NCI-H82 treated with DMSO at 0.1 percent for 48 hours (cell line): ENCODE results near the gene NFATC2.

ENCODE experiments used
- DNase-seq: peaks from one replicate; lab custom pipeline; 2025; ENCODE audit not compliant: unreplicated experiment; lab: John Stamatoyannopoulos, UW

The NFATC2 gene

GRCh38 chr20:51497542-51498467 is 44.7 kb downstream of the NFATC2 start:
- no peak for DNase-seq

GRCh38 chr20:51496964-51497363 is 45.6 kb downstream of the NFATC2 start:
- DNase-seq = no peak

- DNase-seq = no peak
These were observed 46.5 kb downstream of the NFATC2 start for GRCh38 chr20:51495921-51496545.

- DNase-seq = no peak
These were observed 47.2 kb downstream of the NFATC2 start for GRCh38 chr20:51495291-51495690.

GRCh38 chr20:51494241-51495110 is 48.0 kb downstream of the NFATC2 start:
- DNase-seq = no peak

- no peak for DNase-seq
These were observed 49.1 kb downstream of the NFATC2 start for GRCh38 chr20:51493346-51493791.

GRCh38 chr20:51492167-51493092 is 50.1 kb downstream of the NFATC2 start:
- no peak for DNase-seq

- no peak for DNase-seq
These were observed 51.1 kb downstream of the NFATC2 start for GRCh38 chr20:51491393-51491792.

- DNase-seq = no peak
These were observed 51.9 kb downstream of the NFATC2 start for GRCh38 chr20:51490635-51491034.

- DNase-seq = no peak
These were observed 52.9 kb downstream of the NFATC2 start for GRCh38 chr20:51489611-51490010.

GRCh38 chr20:51488331-51488730 is 54.2 kb downstream of the NFATC2 start:
- DNase-seq = no peak

GRCh38 chr20:51487565-51488268 is 54.8 kb downstream of the NFATC2 start:
- DNase-seq = no peak

- DNase-seq = no peak
These were observed 55.4 kb downstream of the NFATC2 start for GRCh38 chr20:51487076-51487475.

GRCh38 chr20:51486197-51487005 is 56.1 kb downstream of the NFATC2 start:
- DNase-seq = no peak

GRCh38 chr20:51484831-51485230 is 57.7 kb downstream of the NFATC2 start:
- DNase-seq = no peak

GRCh38 chr20:51484141-51484815 is 58.2 kb downstream of the NFATC2 start:
- no peak for DNase-seq

- DNase-seq = no peak
These were observed 59.6 kb downstream of the NFATC2 start for GRCh38 chr20:51482836-51483473.
